Measurements from ENCODE around the gene CEP85.

GRCh38 chr1:26257222-26257621 lies 23.2 kb downstream of the CEP85 start:
- no peak for TF ChIP-seq FOXM1 (IDR thresholded peaks at IDR 0.05; ENCODE audit: borderline replicate concordance)
- no peak for TF ChIP-seq CTBP1 (IDR thresholded peaks at IDR 0.05; ENCODE audit: borderline replicate concordance)
- no peak for TF ChIP-seq HDGF (IDR thresholded peaks at IDR 0.05; ENCODE audit: borderline replicate concordance)
- TF ChIP-seq SP1 (IDR thresholded peaks at IDR 0.05): no peak
- no peak for TF ChIP-seq SUZ12 (IDR thresholded peaks at IDR 0.05)
- no peak for TF ChIP-seq FOXK2 (IDR thresholded peaks at IDR 0.05)

All from HEK293T (cell line).